Breast epithelium (tissue), 4 donors: ENCODE results near the gene CLSTN2. TPM values are rescaled to one million over a fixed set of nuclear protein-coding genes. Genes with fewer than 3 reads are reported as not detected.

Experiments
- DNase-seq, 2 donors: peaks; one replicate each; pipeline ENCODE4 v3.0.0-alpha.2; 2019; ENCODE audit warnings: low spot score in 2 of 2
- H3K27ac ChIP-seq, 2 donors: fragments of 200-600 bp; sonication (generic) in 1 of 2; one replicate each; pipeline ENCODE4 v1.5.1; 2016 to 2019; ENCODE audit warnings: mild to moderate bottlenecking in 1 of 2
- H3K27me3 ChIP-seq, 2 donors: fragments of 200-600 bp; sonication (generic) in 1 of 2; one replicate each; pipeline versions ENCODE4 v1.5.1 to v1.6.0; 2017 to 2019; ENCODE audit warnings: control low read depth in 1 of 2, mild to moderate bottlenecking in 1 of 2
- H3K36me3 ChIP-seq: fragments of 200-600 bp; one replicate; pipeline ENCODE4 v1.5.1; 2019
- H3K4me1 ChIP-seq, 2 donors: fragments of 200-600 bp; sonication (generic); one replicate each; pipeline ENCODE4 v1.5.1; 2016 to 2019; ENCODE audit warnings: control low read depth in 1 of 2
- H3K4me3 ChIP-seq, 3 donors: fragments of 200-600 bp; sonication (generic); 1 replicate in 2 of 3; 2 replicates in 1 of 3; pipeline ENCODE4 v1.5.1; 2016 to 2019; ENCODE audit warnings: mild to moderate bottlenecking in 3 of 3, moderate library complexity in 2 of 3
- H3K9me3 ChIP-seq, 2 donors: fragments of 200-600 bp; sonication (generic) in 1 of 2; one replicate each; pipeline ENCODE4 v1.5.1; 2016 to 2019; ENCODE audit warnings: control low read depth in 1 of 2
- CTCF ChIP-seq, 3 donors: fragments of 450-650 bp; IDR thresholded peaks; one replicate each; pipeline ENCODE4 v1.5.1; 2016 to 2017; ENCODE audit warnings: antibody characterized with exemption in 3 of 3, mild to moderate bottlenecking in 3 of 3, moderate library complexity in 3 of 3
- POLR2A ChIP-seq: fragments of 450-650 bp; IDR thresholded peaks from one replicate; pipeline ENCODE4 v1.6.1; 2016; ENCODE audit warnings: antibody characterized with exemption, mild to moderate bottlenecking, moderate library complexity
- POLR2AphosphoS5 ChIP-seq, 3 donors: sonication (generic); formaldehyde crosslinking; IDR thresholded peaks; one replicate each; pipeline ENCODE4 v1.6.1; 2017; ENCODE audit warnings: antibody characterized with exemption in 3 of 3
- intact Hi-C: fragments of 100-400 bp; cut with DNase I; formaldehyde crosslinking; loops from one replicate; pipeline ENCODE4 v1.15.1; 2023; ENCODE audit warnings: low total_unique reads
- total RNA-seq, 3 donors: library from RNA; depleted of rRNA; stranded (reverse); fragments of >200 nt; gene quantifications; one replicate each; pipeline ENCODE4 v1.1.0, GENCODE V29; 2016

CLSTN2 gene
- total RNA-seq, 3 donors from 2014 or later, result 15.5 to 75.5 (median 33.1) TPM

- no peak for DNase-seq
- Histone ChIP-seq H3K27ac (no peak overlapping the region), H3K9me3 (peaks cover 0 to 9% of the 10 kb centered on the region in 2 donors), H3K4me1 (no peaks in the 10 kb centered on the region), H3K4me3 (no peak overlapping the region), H3K27me3 (no peaks in the 10 kb centered on the region), H3K36me3 (no peaks in the 10 kb centered on the region)
- TF ChIP-seq POLR2AphosphoS5 (IDR thresholded peaks at IDR 0.05) (no peak), CTCF (IDR thresholded peaks at IDR 0.05) (no peak), POLR2A (no peak)
- intact Hi-C loops, result no loop called here
These were observed 263.3 kb downstream of the CLSTN2 start for GRCh38 chr3:140198242-140198641.

- Histone ChIP-seq H3K4me3 (no peak overlapping the region), H3K36me3 (no peaks in the 10 kb centered on the region), H3K4me1 (no peaks in the 10 kb centered on the region), H3K27ac (no peak overlapping the region), H3K9me3 (peaks cover 0 to 1% of the 10 kb centered on the region in 2 donors), H3K27me3 (no peaks in the 10 kb centered on the region)
- no peak for DNase-seq
- intact Hi-C loops, result no loop called here
- TF ChIP-seq POLR2AphosphoS5 (IDR thresholded peaks at IDR 0.05) (no peak), CTCF (IDR thresholded peaks at IDR 0.05) (no peak), POLR2A (no peak)
These were observed 264.0 kb downstream of the CLSTN2 start for GRCh38 chr3:140199008-140199407.

- Histone ChIP-seq H3K27ac (no peak overlapping the region), H3K27me3 (no peaks in the 10 kb centered on the region), H3K4me1 (no peaks in the 10 kb centered on the region), H3K4me3 (no peak overlapping the region), H3K36me3 (no peaks in the 10 kb centered on the region), H3K9me3 (no peaks in the 10 kb centered on the region)
- TF ChIP-seq POLR2A (no peak), POLR2AphosphoS5 (IDR thresholded peaks at IDR 0.05) (no peak), CTCF (IDR thresholded peaks at IDR 0.05) (no peak)
- DNase-seq, result no peak
- intact Hi-C loops, result no loop called here
These were observed 264.8 kb downstream of the CLSTN2 start for GRCh38 chr3:140199743-140200142.

- Histone ChIP-seq H3K36me3 (no peaks in the 10 kb centered on the region), H3K4me1 (no peaks in the 10 kb centered on the region), H3K9me3 (no peaks in the 10 kb centered on the region), H3K4me3 (no peak overlapping the region), H3K27ac (no peak overlapping the region), H3K27me3 (no peaks in the 10 kb centered on the region)
- no peak for DNase-seq
- TF ChIP-seq POLR2A, result no peak
- no peak for TF ChIP-seq CTCF (IDR thresholded peaks at IDR 0.05)
- no peak for TF ChIP-seq POLR2AphosphoS5 (IDR thresholded peaks at IDR 0.05)
- intact Hi-C loops, result no loop called here
These were observed 268.5 kb downstream of the CLSTN2 start for GRCh38 chr3:140203510-140203909.

GRCh38 chr3:140204271-140204984, 269.4 kb downstream of the CLSTN2 start:
- Histone ChIP-seq H3K27me3 (no peaks in the 10 kb centered on the region), H3K36me3 (no peaks in the 10 kb centered on the region), H3K27ac (no peak overlapping the region), H3K4me1 (no peaks in the 10 kb centered on the region), H3K9me3 (no peaks in the 10 kb centered on the region), H3K4me3 (no peak overlapping the region)
- TF ChIP-seq CTCF (IDR thresholded peaks at IDR 0.05) (no peak), POLR2A (no peak), POLR2AphosphoS5 (IDR thresholded peaks at IDR 0.05) (no peak)
- intact Hi-C loops, result no loop called here
- DNase-seq, result no peak
